Activated CD4-positive, CD25-positive, alpha-beta regulatory T cell treated with anti-CD3 and anti-CD28 coated beads, Interleukin-2, amount 50 U/mL, for 72 hours (primary cell): ENCODE data around the gene TAAR8.
"Not testable (repeated sequence)": the region's sequence is repeated elsewhere in the genome, so short reads cannot be mapped to it uniquely, and the experiment has no call there.

Experiments used
- DNase-seq: peaks from one replicate; pipeline ENCODE4 v3.0.0; 2021

The TAAR8 gene

GRCh38 chr6:132552372-132552771 is at the start of gene TAAR8:
Gene TAAR8 (plus strand): TSS chr6:132552672. CDS start chr6:132552693, 21 bp downstream.
- DNase-seq: no peak

DNA sequence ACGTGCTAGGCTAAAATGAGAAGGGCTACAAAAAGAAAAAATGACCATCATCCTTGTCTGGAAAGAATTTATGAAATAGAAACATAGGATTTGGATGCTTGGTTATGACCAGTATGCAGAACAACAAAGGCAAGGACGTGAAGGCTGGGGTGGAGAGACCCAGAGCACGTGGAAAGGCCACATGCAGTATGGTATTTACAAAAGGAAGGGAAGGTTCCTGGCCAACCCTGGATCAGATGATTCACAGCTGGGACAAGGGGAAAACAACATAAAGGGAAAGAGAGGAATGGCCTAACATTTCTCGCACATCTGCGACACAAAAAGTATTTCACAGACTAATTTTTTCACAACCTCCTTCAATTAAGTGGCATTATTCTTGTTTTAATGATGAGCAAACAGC is 47.7 kb upstream of the TAAR8 start:
- no peak for DNase-seq

- DNase-seq: no peak
These were observed 47.3 kb upstream of the TAAR8 start for GRCh38 chr6:132505158-132505557.

DNA sequence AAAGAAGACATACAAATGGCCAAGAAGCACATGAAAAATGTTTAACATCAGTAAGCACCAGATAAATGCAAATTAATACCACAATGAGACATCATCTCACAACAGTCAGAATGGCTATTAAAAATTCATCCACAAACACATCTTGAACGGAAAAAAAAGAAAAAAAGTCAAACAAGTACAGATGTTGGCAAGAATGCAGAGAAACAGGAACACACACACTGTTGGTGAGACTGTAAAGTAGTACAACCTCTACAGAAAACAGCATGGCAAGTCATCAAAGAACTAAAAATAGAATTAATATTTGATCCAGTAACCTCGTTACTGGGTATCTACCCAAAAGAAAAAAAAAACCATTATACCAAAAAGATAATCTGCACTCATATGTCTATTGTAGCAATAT is 46.0 kb upstream of the TAAR8 start:
- no peak for DNase-seq

DNA sequence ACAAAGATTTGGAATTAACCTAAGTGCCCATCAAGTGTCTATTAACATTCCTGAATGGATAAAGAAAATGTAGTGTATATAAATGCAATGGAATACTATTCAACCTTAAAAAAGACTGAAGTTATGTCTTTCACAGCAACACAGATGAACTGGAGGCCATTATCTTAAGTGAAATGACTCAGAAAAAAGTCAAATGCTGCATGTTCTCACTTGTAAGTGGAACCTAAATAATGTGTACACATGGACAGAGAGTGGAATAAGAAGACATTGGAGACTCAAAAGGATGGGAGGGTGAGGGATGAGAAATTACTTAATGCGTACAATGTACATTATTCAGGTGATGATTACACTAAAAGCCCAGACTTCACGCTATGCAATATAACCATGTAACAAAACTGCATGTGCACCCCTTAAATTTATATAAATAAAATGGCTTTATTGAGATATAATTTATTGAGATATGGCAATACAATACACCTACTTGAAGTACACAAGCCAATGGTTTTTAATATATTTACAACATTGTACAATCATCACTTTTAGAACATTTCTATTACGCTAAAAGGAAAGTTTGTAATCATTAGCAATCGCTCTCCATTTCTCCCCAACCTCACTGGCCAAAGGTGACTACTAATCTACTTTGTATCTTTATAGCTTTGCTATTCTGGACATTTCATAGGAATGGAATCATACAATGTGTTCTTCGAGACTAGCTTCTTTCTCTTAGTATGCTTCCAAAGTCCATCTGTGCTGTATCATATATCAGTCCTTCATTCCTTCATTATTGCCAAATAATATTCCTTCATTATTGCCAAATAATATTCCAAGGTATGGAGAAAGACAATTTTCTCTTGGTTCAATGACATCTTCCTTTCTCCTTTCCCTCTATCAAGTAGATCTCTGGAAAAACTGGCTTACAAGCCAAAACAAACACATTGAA is 45.3 kb upstream of the TAAR8 start:
- DNase-seq: no peak

GRCh38 chr6:132511210-132511830 is 41.2 kb upstream of the TAAR8 start:
- no peak for DNase-seq

- DNase-seq: no peak
These were observed 40.6 kb upstream of the TAAR8 start for GRCh38 chr6:132511831-132512220.

DNA sequence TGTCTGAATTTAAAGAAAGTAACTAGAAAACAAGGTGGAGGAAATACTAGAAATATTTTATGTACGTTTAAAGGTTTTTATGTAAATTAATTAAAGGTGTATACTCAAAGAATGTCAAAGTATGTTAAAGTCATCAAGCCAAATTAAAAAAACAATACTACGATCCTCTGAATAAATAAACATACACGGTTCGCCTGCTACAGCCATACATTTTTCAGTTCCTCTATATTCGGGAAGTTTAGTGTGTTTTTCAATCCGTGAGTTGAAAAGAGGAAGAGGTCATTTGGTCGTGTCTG is 40.2 kb upstream of the TAAR8 start:
- DNase-seq: no peak

GRCh38 chr6:132512638-132513632 is 39.5 kb upstream of the TAAR8 start, which contains the start of gene STX7:
Gene STX7 (minus strand): TSS chr6:132513116. CDS start chr6:132503530, 9,586 bp downstream.
- peak; percentile 83 for DNase-seq

- no peak for DNase-seq
These were observed 38.5 kb upstream of the TAAR8 start for GRCh38 chr6:132513831-132514545.

GRCh38 chr6:132515386-132515785 is 37.1 kb upstream of the TAAR8 start:
- no peak for DNase-seq

DNA sequence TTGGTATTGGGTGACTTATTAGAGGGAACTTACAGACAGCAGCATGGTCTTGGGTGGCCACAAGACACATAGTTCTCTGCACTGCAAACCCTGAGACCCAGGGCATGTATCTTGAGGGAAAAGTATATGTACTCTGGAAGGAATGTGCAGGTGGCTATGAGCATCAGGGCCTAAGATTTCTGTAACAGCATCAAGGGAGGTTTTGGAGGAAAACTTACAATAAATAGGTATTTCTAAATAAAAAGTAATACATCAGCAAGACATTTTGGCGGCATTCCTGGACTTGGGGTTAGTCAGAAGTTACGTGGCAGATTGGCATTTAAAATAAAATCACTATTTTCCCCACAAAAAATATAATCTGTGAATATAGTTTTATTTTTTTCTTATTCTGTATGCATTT is 31.5 kb upstream of the TAAR8 start:
- no peak for DNase-seq

DNA sequence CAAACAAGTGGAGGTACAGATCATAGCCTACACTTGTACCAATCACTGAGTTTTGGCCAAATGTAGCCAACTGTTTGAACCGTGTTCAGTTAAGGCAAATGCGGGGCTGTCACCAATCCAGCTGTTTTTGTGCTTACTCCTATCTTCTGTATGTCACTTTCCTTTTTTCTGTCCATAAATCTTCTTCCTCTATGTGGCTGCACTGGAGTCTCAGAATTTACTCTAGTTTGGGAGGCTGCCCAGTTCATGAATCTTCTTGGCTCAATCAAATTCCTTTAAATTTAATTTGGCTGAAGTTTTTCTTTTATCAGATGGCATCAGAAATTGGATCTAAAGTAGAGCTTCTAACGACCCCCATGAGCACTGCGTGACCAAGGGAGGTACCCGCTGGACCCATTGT is 27.8 kb upstream of the TAAR8 start:
- DNase-seq: no peak

GRCh38 chr6:132525866-132526265 is 26.6 kb upstream of the TAAR8 start:
- no peak for DNase-seq

DNA sequence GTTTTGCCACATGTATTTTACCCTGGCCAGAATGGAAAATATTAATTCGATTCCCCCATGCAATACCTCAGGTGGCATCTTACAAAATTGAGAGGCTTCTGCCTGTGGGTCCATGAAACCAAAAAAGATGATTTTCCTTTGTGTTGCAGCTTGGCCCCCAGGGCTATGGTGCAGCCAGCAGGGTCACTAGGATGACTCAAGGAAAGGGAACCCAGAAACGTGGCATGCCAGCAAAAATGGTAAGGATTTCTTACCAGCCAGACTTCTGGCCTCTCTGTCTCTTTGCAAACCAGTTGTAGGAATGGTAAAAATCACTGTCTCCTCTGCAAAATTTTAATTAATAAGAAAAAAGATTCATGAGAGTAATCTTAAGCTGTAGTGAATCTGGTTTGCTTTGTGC is 26.0 kb upstream of the TAAR8 start:
- DNase-seq: no peak

GRCh38 chr6:132527791-132528190 is 24.7 kb upstream of the TAAR8 start:
- no peak for DNase-seq

DNA sequence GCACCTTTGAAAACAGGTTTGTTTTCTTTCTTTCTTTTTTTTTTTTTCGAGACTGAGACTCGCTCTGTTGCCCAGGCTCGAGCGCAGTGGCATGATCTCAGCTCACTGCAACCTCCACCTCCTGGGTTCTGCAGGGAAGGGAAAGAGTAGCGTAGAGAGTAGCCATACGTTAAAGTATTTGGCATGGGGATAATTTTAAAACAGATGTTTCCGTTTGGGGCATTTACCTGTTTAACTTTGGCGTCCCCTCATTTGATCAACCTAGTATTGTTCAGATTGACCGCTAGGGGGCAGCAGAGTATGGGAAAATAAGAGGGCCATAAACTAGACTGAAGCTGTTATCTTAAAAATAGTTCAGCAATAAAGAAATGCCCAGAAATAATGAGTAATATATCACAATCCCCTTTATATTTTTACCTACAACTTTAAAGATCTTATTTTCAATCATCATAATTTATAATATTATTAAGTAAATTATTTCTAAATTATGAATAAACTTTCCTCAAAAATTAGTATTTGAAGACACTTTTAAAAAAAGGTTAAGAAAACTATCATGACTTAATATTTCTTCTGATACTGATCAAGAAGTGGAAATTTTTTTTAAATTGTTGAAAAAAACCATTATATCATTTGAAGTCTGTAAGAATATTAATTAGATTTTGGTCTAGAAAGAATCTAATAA is 22.0 kb upstream of the TAAR8 start:
- peak; percentile 67 for DNase-seq

- not testable (repeated sequence) for DNase-seq
These were observed 17.9 kb upstream of the TAAR8 start for GRCh38 chr6:132534546-132534945.

- DNase-seq: no peak
These were observed 15.3 kb upstream of the TAAR8 start for GRCh38 chr6:132537145-132537544.

DNA sequence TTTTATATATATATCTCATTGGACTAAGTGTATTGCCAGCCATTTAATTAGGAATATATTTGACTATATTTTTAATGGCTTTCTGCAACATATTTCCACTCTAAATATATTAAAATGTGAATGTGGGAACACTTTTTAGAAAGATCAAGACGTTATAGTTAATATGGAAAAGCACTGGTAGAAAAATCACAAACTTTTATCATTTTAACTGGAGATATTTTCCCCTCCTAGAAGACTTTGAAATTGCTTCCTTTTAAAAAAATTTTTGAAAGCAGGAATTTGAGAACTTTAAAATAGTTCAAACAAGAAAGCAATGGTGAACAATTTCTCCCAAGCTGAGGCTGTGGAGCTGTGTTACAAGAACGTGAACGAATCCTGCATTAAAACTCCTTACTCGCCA is 14.5 kb upstream of the TAAR8 start, which contains the start of gene TAAR9:
TAAR9 (plus strand) TSS at position 301 of the 400 bp plus-strand sequence; CDS start at position 314, 13 bp downstream.
- DNase-seq: no peak

- DNase-seq: no peak
These were observed 7.6 kb upstream of the TAAR8 start for GRCh38 chr6:132544826-132545225.
